HG02678 (cell line): ENCODE measurements around the gene CACNB1.

Experiments used
- ATAC-seq: cut with Tn5 transposase; IDR thresholded peaks from one replicate; pipeline ENCODE4 v1.9.1; 2021; ENCODE audit warnings: mild to moderate bottlenecking, moderate library complexity; ENCODE audit not compliant: unreplicated experiment

CACNB1 gene

DNA sequence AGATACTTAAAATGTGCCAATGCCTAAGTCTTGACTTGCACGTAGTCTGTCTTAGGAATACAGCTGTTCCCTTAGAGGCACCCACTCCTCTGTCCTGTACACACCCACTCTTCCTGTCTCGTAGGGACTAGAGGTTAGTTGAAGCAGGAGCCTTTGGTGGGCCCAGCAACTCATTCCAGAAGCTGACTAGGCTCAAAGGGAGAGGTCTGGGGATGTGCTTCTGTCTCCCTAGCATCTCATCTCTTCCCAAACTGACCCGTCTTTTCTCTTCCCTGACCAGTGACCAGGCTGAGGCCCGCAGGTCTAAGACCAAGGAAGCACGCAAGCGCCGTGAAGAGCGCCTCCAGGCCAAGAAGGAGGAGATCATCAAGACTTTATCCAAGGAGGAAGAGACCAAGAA, 6.8 kb upstream of the CACNB1 start:
- ATAC-seq: no peak

DNA sequence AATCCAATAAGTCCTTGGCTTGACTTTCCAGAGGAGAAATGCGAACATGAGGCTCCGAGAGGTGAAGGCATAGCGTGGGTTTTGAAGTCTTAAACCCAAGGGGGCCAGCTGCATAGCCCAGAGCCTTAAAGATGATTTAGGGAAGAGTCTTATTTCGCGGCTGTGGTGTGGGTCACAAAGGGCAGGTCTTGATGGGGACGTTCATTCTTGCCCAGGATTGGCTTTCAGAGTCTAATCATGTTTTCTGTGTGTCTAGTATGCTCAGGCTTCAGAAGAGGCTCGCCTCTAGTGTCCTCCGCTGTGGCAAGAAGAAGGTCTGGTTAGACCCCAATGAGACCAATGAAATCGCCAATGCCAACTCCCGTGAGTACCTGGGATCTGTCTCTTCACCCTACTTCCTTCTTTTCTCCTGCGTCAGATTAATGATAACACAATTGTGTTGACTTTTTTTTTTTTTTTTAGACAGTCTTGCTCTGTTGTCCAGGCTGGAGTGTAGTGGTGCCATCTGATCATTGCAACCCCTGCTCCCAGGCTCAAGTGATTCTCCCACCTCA, 3.6 kb upstream of the CACNB1 start:
- no peak for ATAC-seq

DNA sequence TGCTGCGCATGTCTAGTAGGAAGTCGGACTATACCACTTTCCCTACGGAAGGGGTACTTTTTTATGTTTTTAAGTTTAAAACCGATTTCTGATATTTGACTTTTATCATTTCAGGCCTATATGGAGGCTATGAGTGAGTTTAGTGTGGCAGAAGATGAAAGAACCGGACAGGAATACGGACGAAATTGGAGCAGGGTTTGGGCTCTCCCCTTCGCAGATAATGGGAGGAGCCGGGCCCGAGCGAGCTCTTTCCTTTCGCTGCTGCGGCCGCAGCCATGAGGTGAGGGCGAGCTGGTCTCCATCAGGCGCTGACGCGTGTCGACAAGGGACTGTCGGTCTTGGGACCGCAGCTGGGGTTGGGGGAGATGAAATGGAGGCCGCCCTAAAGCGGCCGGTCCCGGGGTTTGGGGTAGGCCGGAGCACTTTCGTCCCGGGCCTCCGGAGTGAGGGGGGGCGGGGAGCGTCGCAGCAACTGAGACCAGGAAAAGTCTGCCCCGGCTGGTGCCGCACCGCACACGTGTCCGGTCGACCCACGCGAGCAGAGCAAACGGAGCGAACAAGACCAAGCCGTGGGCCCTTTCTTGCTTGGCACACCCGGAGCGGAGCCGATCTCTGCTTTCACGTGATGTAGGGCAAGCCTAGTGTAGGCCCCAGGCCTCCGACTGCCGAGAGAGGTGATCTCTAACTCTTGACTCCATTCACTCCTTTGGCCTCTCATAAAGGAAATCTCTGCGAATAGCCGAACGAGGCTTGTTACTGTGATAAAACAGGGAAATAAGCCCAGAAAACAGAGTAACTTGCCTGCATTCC, 2.8 kb upstream of the CACNB1 start, which contains the start of gene RPL19:
TSS of gene RPL19 (plus strand) at position 214 of the 810 bp plus-strand sequence. CDS start at position 276, 62 bp downstream.
- ATAC-seq: peak; percentile 65

DNA sequence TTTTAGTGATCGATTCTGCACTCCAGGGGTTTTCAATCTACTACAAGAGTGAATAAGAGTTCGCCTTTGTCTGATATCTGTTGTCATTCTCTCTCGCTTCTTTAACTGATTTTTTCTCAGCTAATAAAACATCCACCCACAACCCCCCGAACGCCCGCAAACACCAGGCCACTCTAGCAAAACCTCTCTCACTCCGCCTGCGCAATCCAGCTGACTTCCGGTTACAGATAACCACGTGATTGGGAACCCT, 2.3 kb upstream of the CACNB1 start:
- peak; percentile 65 for ATAC-seq

DNA sequence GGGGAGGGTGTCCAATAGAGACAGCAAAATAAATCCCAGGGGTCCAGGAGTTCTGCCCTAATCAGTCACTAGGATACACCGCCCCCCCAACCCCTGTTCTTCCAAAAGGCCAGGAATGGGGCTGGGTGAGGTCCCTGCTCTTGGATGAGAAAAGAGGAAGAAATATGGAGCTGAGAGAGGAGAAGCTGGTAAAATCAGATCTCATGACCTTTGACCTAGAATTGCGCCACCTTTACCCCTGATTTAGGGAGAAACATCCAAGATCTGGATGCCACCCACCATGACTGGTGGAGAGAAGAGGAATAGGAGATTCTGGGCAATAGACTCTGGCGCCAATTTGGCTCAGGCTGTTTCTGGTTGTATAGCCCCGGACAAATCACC, 707 bp upstream of the CACNB1 start:
- no peak for ATAC-seq

DNA sequence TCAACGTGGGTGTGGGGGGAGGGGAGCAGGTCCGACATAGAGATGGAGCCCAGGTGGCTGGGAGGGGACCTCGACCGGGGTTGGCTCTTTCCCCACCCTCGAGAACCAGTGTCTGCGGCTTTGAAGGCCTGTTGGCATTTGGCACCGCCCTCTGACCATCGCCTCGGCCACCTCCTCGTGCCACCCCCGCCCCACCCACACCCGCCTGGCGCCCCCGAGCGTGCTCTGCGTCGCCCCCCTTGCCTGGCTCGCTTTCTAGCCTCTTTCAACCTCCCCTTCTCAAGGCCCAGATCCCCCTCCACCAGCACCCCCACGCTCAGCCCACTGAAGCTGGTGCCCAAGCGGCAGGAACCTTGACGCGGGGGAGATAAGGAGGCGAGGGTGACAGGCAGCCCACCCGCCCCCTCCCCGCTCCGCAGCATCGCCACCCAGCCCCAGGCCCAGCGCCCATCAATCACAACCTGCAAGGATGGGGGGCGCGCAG, 619 bp downstream of the CACNB1 start:
- no peak for ATAC-seq

DNA sequence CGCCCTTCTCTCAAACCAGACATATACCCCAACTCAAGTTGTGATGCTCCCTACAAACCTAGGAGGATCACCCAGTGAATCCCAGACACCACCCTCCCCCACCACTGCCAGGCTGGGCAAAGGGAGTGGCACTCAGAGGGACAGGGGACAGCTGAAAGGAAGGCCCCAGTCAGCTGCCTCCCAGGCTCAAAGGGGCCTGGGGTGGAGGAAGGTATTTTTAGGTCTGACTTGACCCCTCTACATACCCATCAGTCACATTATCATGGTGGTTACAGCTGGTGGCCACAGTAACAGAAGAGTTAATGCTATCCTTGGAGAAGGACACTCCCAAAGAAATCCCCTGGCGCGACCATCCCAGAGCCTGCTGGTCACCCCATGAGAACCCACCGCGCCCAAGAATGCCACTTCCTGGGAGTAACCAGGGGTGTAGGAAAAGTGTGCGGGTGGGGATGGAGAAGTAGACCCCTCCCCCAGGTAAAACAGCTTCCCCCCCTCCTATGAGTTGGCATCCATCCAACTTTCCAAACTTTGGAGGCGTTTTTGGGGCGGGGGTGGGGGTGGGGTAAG, 1.1 kb downstream of the CACNB1 start:
- ATAC-seq: no peak

DNA sequence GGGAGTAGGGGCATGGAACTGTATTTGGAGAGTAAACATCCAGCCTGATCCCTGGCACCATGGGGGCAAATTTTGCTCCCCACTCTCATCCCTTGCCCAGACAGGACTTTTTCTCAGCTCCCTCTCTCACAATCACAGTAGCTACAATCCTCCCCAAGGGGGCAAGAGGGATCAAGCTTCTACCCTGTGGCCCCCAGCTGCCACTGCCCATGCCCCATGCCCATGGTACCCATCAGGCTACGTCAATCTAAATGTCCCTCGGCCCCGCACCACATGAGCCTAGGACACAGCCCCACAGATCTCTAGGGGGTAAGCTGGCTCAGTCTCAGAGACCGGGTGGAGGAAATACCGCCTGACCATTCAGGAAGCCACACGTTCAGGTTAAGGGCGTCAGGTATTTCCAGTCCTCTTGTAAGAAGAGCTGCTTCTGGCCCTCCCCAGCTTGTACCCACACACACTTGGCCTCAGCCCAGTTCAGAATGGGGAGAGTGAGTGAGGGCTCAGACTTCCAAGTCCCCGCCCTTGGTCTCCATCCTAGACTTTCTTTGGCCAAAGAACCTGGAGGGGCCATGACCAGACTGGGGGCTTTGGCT, 1.8 kb downstream of the CACNB1 start:
- ATAC-seq: no peak

DNA sequence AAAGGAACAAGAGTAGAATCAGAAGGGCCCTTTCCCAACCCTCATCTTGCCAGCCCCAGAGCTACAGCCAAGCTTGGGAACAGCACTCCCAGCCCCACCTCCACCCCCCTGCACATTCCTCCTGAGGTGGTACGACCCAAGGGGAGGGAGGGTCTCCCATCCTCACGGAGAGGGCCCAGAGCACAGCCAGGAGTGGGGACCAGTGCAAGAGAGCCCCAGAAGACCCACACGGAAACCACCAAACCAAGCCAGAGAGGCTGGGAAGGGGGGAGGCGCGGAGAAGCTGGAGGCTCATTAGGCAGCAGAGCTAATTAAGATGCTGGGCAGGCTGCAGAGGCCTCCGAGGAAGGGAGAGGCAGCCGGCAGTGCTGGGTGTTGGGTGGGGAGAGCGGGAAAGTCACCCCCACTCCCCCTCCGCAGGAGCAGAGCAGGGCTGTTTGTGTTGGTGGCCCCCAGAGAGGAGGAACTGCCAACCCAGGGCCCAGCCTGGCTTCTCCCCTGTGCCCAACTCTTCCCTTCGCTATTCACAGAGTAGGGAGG, 2.4 kb downstream of the CACNB1 start:
- ATAC-seq: no peak

DNA sequence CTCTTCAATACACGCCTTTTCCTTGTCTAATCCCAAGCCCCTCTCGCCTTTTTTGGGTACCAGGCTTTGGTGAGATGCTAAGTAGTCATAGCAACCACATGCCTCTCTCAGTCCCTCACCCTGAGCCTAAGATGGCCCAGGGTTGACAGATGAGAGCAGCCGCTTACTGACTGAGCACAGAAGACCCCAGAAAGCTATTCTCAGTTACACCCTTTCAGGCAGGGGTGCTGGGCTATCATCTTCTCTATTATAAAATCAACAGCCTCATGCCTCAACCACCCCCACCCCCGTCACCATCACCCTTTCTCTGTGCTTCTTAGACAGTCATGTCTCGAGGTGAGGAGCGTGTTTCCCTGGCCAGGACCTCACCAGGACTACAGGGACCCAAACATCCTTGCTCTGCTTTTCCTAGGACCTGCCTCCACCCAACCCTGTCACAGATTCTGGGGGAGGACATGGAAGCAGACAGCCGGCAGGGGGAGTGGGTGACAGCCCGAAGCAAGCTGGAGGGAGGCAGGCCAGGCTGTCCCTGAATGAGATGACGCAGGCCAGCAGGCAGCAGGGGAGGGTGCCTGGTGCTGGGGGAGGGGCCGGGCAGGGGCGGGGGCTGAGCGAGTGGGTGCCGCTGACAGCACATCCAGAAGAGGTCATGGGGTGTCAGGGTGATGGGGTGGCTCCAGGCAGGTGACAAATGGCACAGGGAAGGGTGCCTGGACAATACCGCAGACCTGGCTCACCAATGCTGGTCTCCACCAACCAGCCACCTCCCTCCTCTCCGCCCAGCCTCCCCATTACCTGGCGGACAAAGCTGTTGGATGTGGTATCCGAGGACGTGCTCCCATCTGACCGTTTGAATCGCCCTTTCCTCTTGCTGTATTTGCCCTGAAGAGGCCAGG, 3.1 kb downstream of the CACNB1 start:
- ATAC-seq: no peak

DNA sequence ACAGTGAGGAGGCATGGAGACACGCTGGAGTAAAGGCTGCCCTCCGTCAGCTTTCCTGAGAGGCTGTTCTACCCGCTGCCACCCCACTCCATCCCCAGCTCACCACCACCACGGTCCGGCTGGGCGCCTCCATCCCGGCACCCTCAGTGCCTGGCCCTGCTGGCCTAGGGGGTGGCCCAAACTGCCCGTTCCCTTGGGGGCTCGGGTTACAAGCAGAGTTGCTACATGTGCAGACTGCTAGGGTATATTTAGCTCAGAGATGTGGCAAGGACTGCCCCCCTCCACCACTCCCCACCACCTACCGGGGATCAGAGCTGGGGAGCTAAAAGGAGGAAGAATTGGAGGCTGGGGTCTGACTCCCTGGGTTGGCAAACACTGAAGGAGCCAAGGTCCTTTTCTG, 4.1 kb downstream of the CACNB1 start:
- ATAC-seq: no peak

DNA sequence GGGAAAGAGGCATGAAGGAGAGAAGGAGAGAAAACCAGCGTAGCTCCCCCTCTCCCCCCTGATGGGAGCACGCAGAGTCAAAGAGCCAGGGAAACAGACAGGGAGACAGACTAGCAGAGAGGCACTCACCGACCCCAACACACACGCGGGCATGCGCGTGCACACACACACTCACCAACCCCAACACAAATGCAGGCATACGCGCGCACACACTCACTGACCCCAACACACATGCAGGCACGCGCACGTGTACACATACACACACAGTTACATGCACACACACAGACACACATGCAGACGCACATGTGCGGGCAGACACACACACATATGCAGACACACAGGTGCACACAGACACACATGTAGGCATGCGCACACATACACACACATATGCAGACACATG, 4.6 kb downstream of the CACNB1 start:
- ATAC-seq: no peak

DNA sequence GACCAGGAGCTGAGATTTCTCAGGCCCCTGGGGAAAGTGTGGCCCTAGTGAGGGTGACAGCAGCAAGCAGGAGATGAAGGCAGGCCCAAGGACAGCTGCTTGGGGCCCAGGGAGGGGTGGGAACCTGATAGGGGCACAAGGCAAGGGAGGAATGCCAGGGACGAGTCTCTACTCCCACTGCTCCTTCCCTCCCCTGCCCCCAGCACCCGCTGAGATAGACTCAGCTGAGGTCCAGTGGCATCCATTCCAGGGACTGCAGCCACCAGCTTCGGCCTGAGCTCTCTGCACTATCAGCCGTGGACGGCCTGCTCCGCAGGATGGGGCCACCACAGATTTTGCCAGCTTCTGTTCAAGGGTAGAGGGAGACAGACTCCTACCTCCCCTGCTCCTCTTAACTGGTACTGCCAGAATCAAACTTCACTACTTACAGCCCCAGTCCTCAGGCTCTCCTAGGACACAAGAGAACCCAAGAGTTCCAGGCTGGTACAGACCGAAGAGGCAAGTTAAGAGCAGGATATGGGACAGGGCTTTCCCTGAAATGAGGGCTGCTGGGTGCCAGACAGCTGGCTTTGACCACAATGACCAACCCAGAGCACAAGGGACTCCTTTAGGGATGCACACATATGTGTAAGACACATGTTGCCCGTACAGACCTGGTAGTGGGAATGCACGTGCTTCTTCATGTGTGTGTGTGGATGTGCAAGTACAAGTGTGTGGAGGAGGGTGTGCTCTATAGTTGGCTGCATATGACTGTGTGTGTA, 5.5 kb downstream of the CACNB1 start:
- no peak for ATAC-seq

DNA sequence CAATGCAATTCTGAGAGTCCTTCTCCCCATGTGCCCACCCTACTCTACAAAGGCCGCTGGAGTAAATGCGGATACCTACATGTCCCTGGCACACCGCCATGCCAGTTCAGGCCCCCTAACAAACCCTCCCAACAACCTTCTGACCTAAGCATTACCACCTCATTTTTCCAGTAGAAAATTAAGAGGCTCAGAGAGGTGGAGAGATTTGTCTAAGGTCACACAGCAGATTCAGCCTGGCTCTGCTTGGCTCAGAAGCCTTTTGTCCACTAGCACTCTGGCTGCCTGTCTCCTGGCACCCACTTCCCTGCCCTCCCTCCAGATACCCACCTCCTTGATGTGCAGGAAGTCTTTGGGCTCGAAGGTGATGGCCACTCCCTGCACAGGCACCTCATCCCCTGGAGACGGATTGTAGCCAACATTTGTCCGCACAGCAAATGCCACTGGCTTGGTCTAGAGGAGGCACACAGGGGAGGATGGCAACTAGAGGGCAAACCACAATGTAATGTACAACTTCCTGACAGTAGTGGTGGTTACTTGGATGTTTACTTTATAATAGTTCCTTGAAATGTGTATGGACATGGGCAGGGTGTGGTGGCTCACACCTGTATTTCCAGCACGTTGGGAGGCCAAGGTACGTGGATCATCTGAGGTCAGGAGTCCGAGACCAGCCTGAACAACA, 10.2 kb downstream of the CACNB1 start:
- ATAC-seq: no peak

DNA sequence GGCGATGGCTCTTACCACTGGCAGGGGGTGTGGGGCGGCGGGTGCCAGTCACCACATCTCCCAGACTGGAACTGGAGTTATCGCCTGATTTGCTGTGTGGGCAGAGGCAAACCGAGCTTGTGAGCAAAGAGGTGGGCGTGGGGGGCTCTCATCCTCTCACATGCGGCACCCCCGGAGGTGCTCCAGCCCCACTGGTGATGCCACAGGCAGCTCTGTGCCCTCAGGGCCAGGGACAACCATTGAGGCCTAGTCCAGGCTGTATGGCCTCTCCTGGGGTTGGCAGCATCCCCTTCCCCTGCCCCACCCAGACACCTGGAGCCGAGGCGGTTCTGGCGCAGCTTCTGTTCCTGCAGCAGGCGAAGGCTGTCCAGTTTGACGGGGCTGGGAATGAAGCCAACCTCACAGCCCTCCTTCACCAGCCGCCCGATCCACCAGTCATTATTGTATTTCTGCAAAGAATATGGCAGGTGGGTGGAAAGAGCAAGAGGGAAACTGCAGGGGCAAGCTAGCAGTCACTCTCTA, 10.9 kb downstream of the CACNB1 start:
- ATAC-seq: no peak

DNA sequence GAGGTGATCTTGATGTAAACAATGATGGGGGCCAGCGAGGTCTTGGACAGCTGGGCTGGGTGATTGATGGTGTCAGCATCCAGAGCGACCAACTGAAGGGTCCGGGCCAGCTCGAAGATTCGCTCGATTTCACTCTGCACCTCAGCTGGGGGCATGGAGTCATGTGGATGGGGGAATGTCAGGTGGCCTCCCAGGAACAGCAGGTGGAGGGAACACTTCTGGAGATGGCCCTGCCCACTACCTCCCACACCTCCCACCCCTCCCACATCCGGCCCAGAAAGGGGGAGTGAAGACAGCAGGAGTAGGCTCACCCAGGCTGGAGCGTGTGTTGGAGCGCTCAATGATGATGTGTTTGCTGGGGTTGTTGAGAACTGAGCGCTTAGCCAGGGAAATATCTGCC, 13.7 kb downstream of the CACNB1 start:
- no peak for ATAC-seq

DNA sequence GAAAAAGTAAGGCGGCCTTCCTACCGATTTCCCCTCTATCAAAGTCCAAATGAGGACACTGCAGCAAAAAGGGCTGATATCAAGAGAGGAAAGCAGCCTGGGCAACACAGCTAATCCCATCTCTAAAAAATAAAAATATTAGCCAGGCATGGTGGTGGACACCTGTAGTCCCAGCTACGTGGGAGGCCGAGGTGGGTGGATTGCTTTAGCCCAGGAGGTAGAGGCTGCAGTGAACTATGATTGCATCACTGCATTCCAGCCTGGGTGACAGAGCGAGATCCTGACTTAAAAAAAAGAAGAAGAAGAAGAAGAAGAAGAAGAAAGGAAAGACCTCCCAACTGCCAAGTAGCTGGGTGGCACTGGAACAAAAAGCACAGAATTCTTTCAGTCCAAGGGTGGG, 14.4 kb downstream of the CACNB1 start:
- ATAC-seq: no peak

DNA sequence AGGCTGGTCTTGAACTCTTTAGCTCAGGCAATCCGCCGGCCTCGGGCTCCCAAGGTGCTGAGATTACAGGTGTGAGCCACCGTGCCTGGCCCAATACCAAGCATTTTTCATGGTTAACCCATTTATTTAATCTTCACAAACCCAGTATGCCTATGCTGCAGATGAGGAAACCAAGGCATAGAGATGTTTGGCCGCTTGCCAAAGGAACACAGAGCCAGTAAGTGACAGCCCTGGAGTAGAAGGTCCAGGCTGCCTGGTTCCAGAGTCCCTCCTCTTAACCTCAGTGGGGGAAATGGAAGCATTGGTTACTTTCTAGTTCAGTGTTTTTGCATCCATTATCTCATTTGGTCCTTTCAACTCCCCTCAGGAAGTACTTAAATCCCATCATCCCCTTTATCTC, 16.2 kb downstream of the CACNB1 start:
- ATAC-seq: no peak

DNA sequence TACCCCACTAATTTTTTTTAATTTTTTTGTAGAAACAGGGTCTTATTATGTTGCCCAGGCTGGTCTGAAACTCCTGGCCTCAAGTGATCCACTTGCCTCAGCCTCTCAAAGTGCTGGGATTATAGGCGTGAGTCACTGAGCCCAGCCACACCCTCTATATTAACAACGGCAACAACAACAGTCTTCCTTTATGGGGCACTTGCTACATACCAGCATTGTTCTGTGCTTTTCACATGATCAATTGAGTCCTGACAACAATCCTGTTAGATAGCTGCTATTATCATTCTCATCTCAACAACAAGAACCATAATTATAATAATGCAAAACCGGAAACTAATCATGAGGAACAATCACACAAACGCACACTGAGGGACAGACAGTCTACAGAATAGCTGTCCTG, 18.9 kb downstream of the CACNB1 start:
- ATAC-seq: no peak
